BLaER1 (cell line): Measurements from ENCODE around the gene PRKG1.

Experiments used
- H3K27ac ChIP-seq: shearing (Covaris generic); formaldehyde crosslinking; 2 replicates; pipeline ENCODE4 v1.8.1; 2022
- H3K27me3 ChIP-seq: shearing (Covaris generic); formaldehyde crosslinking; 2 replicates; pipeline ENCODE4 v1.8.1; 2022
- H3K36me3 ChIP-seq: shearing (Covaris generic); formaldehyde crosslinking; 2 replicates; pipeline ENCODE4 v1.8.1; 2022
- H3K4me1 ChIP-seq: shearing (Covaris generic); formaldehyde crosslinking; 2 replicates; pipeline ENCODE4 v1.8.1; 2022
- H3K4me2 ChIP-seq: shearing (Covaris generic); formaldehyde crosslinking; 2 replicates; pipeline ENCODE4 v1.8.1; 2022
- H3K4me3 ChIP-seq: shearing (Covaris generic); formaldehyde crosslinking; 2 replicates; pipeline ENCODE4 v1.8.1; 2022
- H3K9ac ChIP-seq: shearing (Covaris generic); formaldehyde crosslinking; 2 replicates; pipeline ENCODE4 v1.8.1; 2022
- H3K9me3 ChIP-seq: shearing (Covaris generic); formaldehyde crosslinking; 2 replicates; pipeline ENCODE4 v1.8.1; 2022
- H4K20me1 ChIP-seq: shearing (Covaris generic); formaldehyde crosslinking; 2 replicates; pipeline ENCODE4 v1.8.1; 2022
- Cebpa-rat ChIP-seq: shearing (Covaris generic); IDR thresholded peaks from 2 replicates; pipeline ENCODE4 v1.8.1; 2022

PRKG1 gene

GRCh38 chr10:51367127-51367526 is 292.8 kb downstream of the PRKG1 start:
- Histone ChIP-seq H3K27ac (no peak overlapping the region), H3K36me3 (no peaks in the 10 kb centered on the region), H3K9ac (no peak overlapping the region), H4K20me1 (no peaks in the 10 kb centered on the region), H3K27me3 (no peaks in the 10 kb centered on the region), H3K4me1 (no peaks in the 10 kb centered on the region), H3K9me3 (no peaks in the 10 kb centered on the region), H3K4me2 (no peak overlapping the region), H3K4me3 (no peak overlapping the region)
- no peak for TF ChIP-seq Cebpa-rat

- Histone ChIP-seq H4K20me1 (no peaks in the 10 kb centered on the region), H3K9me3 (no peaks in the 10 kb centered on the region), H3K9ac (no peak overlapping the region), H3K4me3 (no peak overlapping the region), H3K4me2 (no peak overlapping the region), H3K36me3 (no peaks in the 10 kb centered on the region), H3K4me1 (no peaks in the 10 kb centered on the region), H3K27me3 (no peaks in the 10 kb centered on the region), H3K27ac (no peak overlapping the region)
- TF ChIP-seq Cebpa-rat = no peak
Observed at GRCh38 chr10:51367694-51368093, 293.4 kb downstream of the PRKG1 start.

- TF ChIP-seq Cebpa-rat = no peak
- Histone ChIP-seq H4K20me1 (no peaks in the 10 kb centered on the region), H3K27me3 (no peaks in the 10 kb centered on the region), H3K4me3 (no peak overlapping the region), H3K36me3 (no peaks in the 10 kb centered on the region), H3K9me3 (no peaks in the 10 kb centered on the region), H3K27ac (no peak overlapping the region), H3K9ac (no peak overlapping the region), H3K4me2 (no peak overlapping the region), H3K4me1 (no peaks in the 10 kb centered on the region)
Observed at GRCh38 chr10:51368943-51369342, 294.7 kb downstream of the PRKG1 start.

- Histone ChIP-seq H3K36me3 (no peaks in the 10 kb centered on the region), H3K4me1 (no peaks in the 10 kb centered on the region), H3K9me3 (no peaks in the 10 kb centered on the region), H3K27me3 (no peaks in the 10 kb centered on the region), H3K27ac (no peak overlapping the region), H3K9ac (no peak overlapping the region), H4K20me1 (no peaks in the 10 kb centered on the region), H3K4me3 (no peak overlapping the region), H3K4me2 (no peak overlapping the region)
- no peak for TF ChIP-seq Cebpa-rat
Observed at GRCh38 chr10:51369903-51370302, 295.6 kb downstream of the PRKG1 start.

GRCh38 chr10:51371743-51372142 is 297.5 kb downstream of the PRKG1 start:
- Histone ChIP-seq H3K4me3 (no peak overlapping the region), H4K20me1 (no peaks in the 10 kb centered on the region), H3K36me3 (no peaks in the 10 kb centered on the region), H3K4me2 (no peak overlapping the region), H3K9me3 (no peaks in the 10 kb centered on the region), H3K27me3 (no peaks in the 10 kb centered on the region), H3K9ac (no peak overlapping the region), H3K27ac (no peak overlapping the region), H3K4me1 (no peaks in the 10 kb centered on the region)
- no peak for TF ChIP-seq Cebpa-rat

GRCh38 chr10:51375790-51376189 is 301.5 kb downstream of the PRKG1 start:
- Histone ChIP-seq H4K20me1 (no peaks in the 10 kb centered on the region), H3K27ac (no peak overlapping the region), H3K9ac (no peak overlapping the region), H3K4me1 (no peaks in the 10 kb centered on the region), H3K36me3 (no peaks in the 10 kb centered on the region), H3K9me3 (no peaks in the 10 kb centered on the region), H3K27me3 (no peaks in the 10 kb centered on the region), H3K4me2 (no peak overlapping the region), H3K4me3 (no peak overlapping the region)
- TF ChIP-seq Cebpa-rat = no peak

GRCh38 chr10:51377070-51377931 is 303.0 kb downstream of the PRKG1 start:
- Histone ChIP-seq H3K4me3 (no peak overlapping the region), H3K4me1 (no peaks in the 10 kb centered on the region), H3K9ac (no peak overlapping the region), H3K27me3 (no peaks in the 10 kb centered on the region), H3K4me2 (no peak overlapping the region), H3K9me3 (no peaks in the 10 kb centered on the region), H4K20me1 (no peaks in the 10 kb centered on the region), H3K36me3 (no peaks in the 10 kb centered on the region), H3K27ac (no peak overlapping the region)
- TF ChIP-seq Cebpa-rat = no peak

- Histone ChIP-seq H3K27me3 (no peaks in the 10 kb centered on the region), H3K9me3 (no peaks in the 10 kb centered on the region), H3K27ac (no peak overlapping the region), H3K4me3 (no peak overlapping the region), H4K20me1 (no peaks in the 10 kb centered on the region), H3K4me2 (no peak overlapping the region), H3K4me1 (no peaks in the 10 kb centered on the region), H3K36me3 (no peaks in the 10 kb centered on the region), H3K9ac (no peak overlapping the region)
- TF ChIP-seq Cebpa-rat = no peak
Observed at GRCh38 chr10:51377932-51378599, 303.8 kb downstream of the PRKG1 start.

GRCh38 chr10:51382181-51382580 is 307.9 kb downstream of the PRKG1 start:
- Histone ChIP-seq H3K9me3 (no peaks in the 10 kb centered on the region), H3K9ac (no peak overlapping the region), H4K20me1 (no peaks in the 10 kb centered on the region), H3K4me2 (no peak overlapping the region), H3K27me3 (no peaks in the 10 kb centered on the region), H3K4me1 (no peaks in the 10 kb centered on the region), H3K36me3 (no peaks in the 10 kb centered on the region), H3K27ac (no peak overlapping the region), H3K4me3 (no peak overlapping the region)
- no peak for TF ChIP-seq Cebpa-rat

GRCh38 chr10:51384971-51385370 is 310.7 kb downstream of the PRKG1 start:
- TF ChIP-seq Cebpa-rat = no peak
- no peaks in the 10 kb centered on the region for H3K36me3 ChIP-seq
- no peak overlapping the region for H3K27ac ChIP-seq
- H3K27me3 ChIP-seq = no peaks in the 10 kb centered on the region
- no peak overlapping the region for H3K4me3 ChIP-seq
- H3K4me1 ChIP-seq = no peaks in the 10 kb centered on the region
- no peaks in the 10 kb centered on the region for H3K9me3 ChIP-seq
- no peaks in the 10 kb centered on the region for H4K20me1 ChIP-seq
- no peak overlapping the region for H3K4me2 ChIP-seq
- H3K9ac ChIP-seq = no peak overlapping the region
